Neuronal stem cell (in vitro differentiated cells): ENCODE data around the gene INTS13.

Experiments used
- DNase-seq: peaks from one replicate; pipeline ENCODE4 v3.0.0-alpha.2; 2013; ENCODE audit warnings: low spot score
- H2AFZ ChIP-seq: one replicate; pipeline ENCODE4 v1.6.1; 2013; ENCODE audit warnings: mild to moderate bottlenecking, low read length, inconsistent platforms
- H2AK5ac ChIP-seq: 2 replicates; pipeline ENCODE4 v1.6.1; 2013; ENCODE audit warnings: low read depth, mild to moderate bottlenecking, inconsistent platforms, low read length, moderate library complexity, mixed read lengths
- H2BK120ac ChIP-seq: 2 replicates; pipeline ENCODE4 v1.6.1; 2013; ENCODE audit warnings: low read depth, mild to moderate bottlenecking, inconsistent platforms, low read length, moderate library complexity, mixed read lengths
- H2BK12ac ChIP-seq: one replicate; pipeline ENCODE4 v1.6.1; 2013; ENCODE audit warnings: low read length, inconsistent platforms
- H2BK15ac ChIP-seq: 2 replicates; pipeline ENCODE4 v1.6.1; 2013; ENCODE audit warnings: mild to moderate bottlenecking, low read length, inconsistent platforms, mixed read lengths
- H2BK5ac ChIP-seq: one replicate; pipeline ENCODE4 v1.6.1; 2013; ENCODE audit warnings: inconsistent platforms, mild to moderate bottlenecking, low read length, moderate library complexity
- H3K14ac ChIP-seq: one replicate; pipeline ENCODE4 v1.6.1; 2013; ENCODE audit warnings: low read length, inconsistent platforms
- H3K18ac ChIP-seq: 2 replicates; pipeline ENCODE4 v1.6.1; 2013; ENCODE audit warnings: low read length, inconsistent platforms
- H3K23ac ChIP-seq: 2 replicates; pipeline ENCODE4 v1.6.1; 2013; ENCODE audit warnings: low read depth, mild to moderate bottlenecking, mixed read lengths, low read length, inconsistent platforms; ENCODE audit not compliant: poor library complexity
- H3K27ac ChIP-seq: replicated peaks from 3 replicates; pipeline ENCODE4 v1.5.1; 2013; ENCODE audit warnings: low read length, inconsistent platforms
- H3K27me3 ChIP-seq, 3 experiments: 2 replicates each; pipeline ENCODE4 v1.6.1; 2013; ENCODE audit warnings: low read length in 3 of 3, mild to moderate bottlenecking in 2 of 3, inconsistent platforms in 1 of 3, low read depth in 1 of 3, mixed read lengths in 1 of 3, moderate library complexity in 1 of 3; ENCODE audit not compliant: control insufficient read depth in 3 of 3, insufficient read depth in 3 of 3
- H3K36me3 ChIP-seq, 2 donors: replicated peaks in 1 of 2; 2 replicates each; pipeline ENCODE4 v1.6.1; 2013; ENCODE audit warnings: low read length in 2 of 2; ENCODE audit not compliant: control insufficient read depth in 2 of 2, insufficient read depth in 2 of 2
- H3K4ac ChIP-seq: 2 replicates; pipeline ENCODE4 v1.6.1; 2013; ENCODE audit warnings: inconsistent platforms, mild to moderate bottlenecking, low read length, moderate library complexity
- H3K4me1 ChIP-seq, 2 donors: 1 replicate in 1 of 2; 2 replicates in 1 of 2; pipeline ENCODE4 v1.6.1; 2013; ENCODE audit warnings: low read length in 2 of 2, low read depth in 1 of 2; ENCODE audit not compliant: control insufficient read depth in 2 of 2, insufficient read depth in 1 of 2
- H3K4me2 ChIP-seq: one replicate; pipeline ENCODE4 v1.6.1; 2013; ENCODE audit warnings: mild to moderate bottlenecking, low read length, inconsistent platforms; ENCODE audit not compliant: insufficient read depth, poor library complexity, severe bottlenecking
- H3K4me3 ChIP-seq, 2 donors: 2 replicates each; pipeline ENCODE4 v1.5.1; 2013; ENCODE audit warnings: low read length in 2 of 2, mild to moderate bottlenecking in 2 of 2, inconsistent platforms in 1 of 2, moderate library complexity in 1 of 2
- H3K79me1 ChIP-seq: one replicate; pipeline ENCODE4 v1.6.1; 2013; ENCODE audit warnings: low read depth, mild to moderate bottlenecking, inconsistent platforms, low read length, moderate library complexity
- H3K9ac ChIP-seq: one replicate; pipeline ENCODE4 v1.6.1; 2013; ENCODE audit warnings: mild to moderate bottlenecking, low read depth, low read length, inconsistent platforms; ENCODE audit not compliant: poor library complexity
- H3K9me3 ChIP-seq, 2 donors: replicated peaks in 1 of 2; 2 replicates each; pipeline versions ENCODE3 to v1.6.1; 2013; ENCODE audit warnings: low read length in 2 of 2, mild to moderate bottlenecking in 2 of 2, inconsistent platforms in 1 of 2, low read depth in 1 of 2, mixed read lengths in 1 of 2, moderate library complexity in 1 of 2; ENCODE audit not compliant: control insufficient read depth in 2 of 2, insufficient read depth in 1 of 2
- H4K8ac ChIP-seq: one replicate; pipeline ENCODE4 v1.6.1; 2013; ENCODE audit warnings: low read depth, mild to moderate bottlenecking, inconsistent platforms, low read length, moderate library complexity
- H4K91ac ChIP-seq: one replicate; pipeline ENCODE4 v1.6.1; 2013; ENCODE audit warnings: low read length, low read depth, mild to moderate bottlenecking, inconsistent platforms; ENCODE audit not compliant: poor library complexity
- WGBS, 2 donors: extraction: QIAGEN DNeasy Blood & Tissue Kit; methylation state at CpG; one replicate each; pipeline ENCODE4 v1.1.7; 2013; ENCODE audit warnings: missing lambda C conversion rate in 2 of 2, mixed read lengths in 1 of 2; ENCODE audit not compliant: insufficient read length in 2 of 2, insufficient replicate concordance in 1 of 2; ENCODE audit errors: extremely low coverage in 2 of 2; 5-methylcytosine and 5-hydroxymethylcytosine counted together

The INTS13 gene

GRCh38 chr12:26871985-26872384, 65.8 kb downstream of the INTS13 start:
- Histone ChIP-seq H3K14ac (no peak overlapping the region), H3K4me1 (no peaks in the 10 kb centered on the region), H2AK5ac (no peak overlapping the region), H4K91ac (no peak overlapping the region), H2BK120ac (no peak overlapping the region), H3K79me1 (no peaks in the 10 kb centered on the region), H3K4me3 (no peak overlapping the region), H2AFZ (no peak overlapping the region), H2BK12ac (no peak overlapping the region), H2BK15ac (no peak overlapping the region), H4K8ac (no peak overlapping the region), H3K9me3 (no peaks in the 10 kb centered on the region), H3K27me3 (peaks cover 0 to 18% (median 0%) of the 10 kb centered on the region in 3 experiments), H3K9ac (no peak overlapping the region), H3K36me3 (no peaks in the 10 kb centered on the region), H3K4ac (no peak overlapping the region), H3K23ac (no peak overlapping the region), H3K18ac (no peak overlapping the region), H3K27ac (no peak overlapping the region), H3K4me2 (no peak overlapping the region), H2BK5ac (no peak overlapping the region)
- DNase-seq = no peak
- WGBS, 2 donors = no CpG with 5 or more reads among the region's 2 CpGs

- H2BK15ac ChIP-seq = no peak overlapping the region
- no peaks in the 10 kb centered on the region for H3K4me1 ChIP-seq
- H3K27me3 ChIP-seq = peaks cover 0 to 18% (median 0%) of the 10 kb centered on the region in 3 experiments
- H2AFZ ChIP-seq = no peak overlapping the region
- H2BK120ac ChIP-seq = no peak overlapping the region
- H2AK5ac ChIP-seq = no peak overlapping the region
- H3K79me1 ChIP-seq = no peaks in the 10 kb centered on the region
- no peak overlapping the region for H2BK5ac ChIP-seq
- no peak overlapping the region for H3K4me2 ChIP-seq
- H2BK12ac ChIP-seq = no peak overlapping the region
- no peak overlapping the region for H3K4me3 ChIP-seq
- H3K18ac ChIP-seq = no peak overlapping the region
- H4K91ac ChIP-seq = no peak overlapping the region
- no peaks in the 10 kb centered on the region for H3K36me3 ChIP-seq
- H3K4ac ChIP-seq = no peak overlapping the region
- H3K9me3 ChIP-seq = no peaks in the 10 kb centered on the region
- H3K14ac ChIP-seq = no peak overlapping the region
- no peak overlapping the region for H3K23ac ChIP-seq
- no CpG with 5 or more reads among the region's 11 CpGs for WGBS, 2 donors
- no peak overlapping the region for H4K8ac ChIP-seq
- H3K9ac ChIP-seq = no peak overlapping the region
- no peak for DNase-seq
- H3K27ac ChIP-seq = no peak overlapping the region
Observed at GRCh38 chr12:26870491-26871419, 67.0 kb downstream of the INTS13 start.

DNA sequence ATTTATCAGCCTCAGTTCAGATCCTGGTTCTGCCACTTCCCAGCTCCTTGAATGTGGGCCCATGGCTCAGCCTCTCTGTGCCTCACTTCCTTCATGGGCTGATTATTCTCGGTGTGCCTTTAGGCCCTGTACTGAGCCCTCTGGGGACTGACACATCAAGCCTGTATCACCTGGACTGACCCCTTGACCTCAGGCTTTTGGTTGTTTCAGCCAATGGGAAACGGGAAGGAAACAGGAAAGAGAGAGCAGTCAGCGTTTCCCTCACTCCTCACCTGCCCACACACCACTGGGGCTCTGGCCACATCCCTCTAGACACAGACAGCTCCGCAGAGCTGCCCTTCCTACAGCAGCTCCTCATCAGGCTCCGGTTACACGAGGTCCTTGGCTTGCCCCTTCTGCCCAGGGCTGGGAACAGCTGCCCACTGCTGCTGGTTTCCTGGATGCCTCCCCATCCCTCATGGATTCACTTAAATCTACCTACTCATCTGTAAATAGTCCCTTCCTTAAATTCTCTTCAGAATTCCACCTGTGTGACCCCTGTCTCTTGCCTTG, 67.8 kb downstream of the INTS13 start:
- H3K23ac ChIP-seq = no peak overlapping the region
- H3K4ac ChIP-seq = no peak overlapping the region
- H3K27me3 ChIP-seq = peaks cover 0 to 18% (median 0%) of the 10 kb centered on the region in 3 experiments
- no peaks in the 10 kb centered on the region for H3K79me1 ChIP-seq
- no peak overlapping the region for H2AK5ac ChIP-seq
- no peak overlapping the region for H3K9ac ChIP-seq
- no peak overlapping the region for H2BK12ac ChIP-seq
- no peak overlapping the region for H3K14ac ChIP-seq
- H2BK120ac ChIP-seq = no peak overlapping the region
- no peaks in the 10 kb centered on the region for H3K36me3 ChIP-seq
- no peak for DNase-seq
- no CpG with 5 or more reads among the region's 6 CpGs for WGBS, 2 donors
- no peak overlapping the region for H4K8ac ChIP-seq
- no peak overlapping the region for H3K18ac ChIP-seq
- no peak overlapping the region for H2BK5ac ChIP-seq
- no peak overlapping the region for H4K91ac ChIP-seq
- H3K4me3 ChIP-seq = no peak overlapping the region
- H3K9me3 ChIP-seq = no peaks in the 10 kb centered on the region
- H2BK15ac ChIP-seq = no peak overlapping the region
- no peak overlapping the region for H3K27ac ChIP-seq
- no peak overlapping the region for H2AFZ ChIP-seq
- no peak overlapping the region for H3K4me2 ChIP-seq
- no peaks in the 10 kb centered on the region for H3K4me1 ChIP-seq

- Histone ChIP-seq H3K4me2 (no peak overlapping the region), H3K36me3 (no peaks in the 10 kb centered on the region)
- no CpG with 5 or more reads among the region's 6 CpGs for WGBS, 2 donors
Observed at GRCh38 chr12:26869104-26869494, 68.7 kb downstream of the INTS13 start.

More at GRCh38 chr12:26869104-26869494, 68.7 kb downstream of the INTS13 start:
- H2AFZ ChIP-seq = no peak overlapping the region
- H2BK5ac ChIP-seq = no peak overlapping the region
- H3K18ac ChIP-seq = no peak overlapping the region
- H3K4ac ChIP-seq = no peak overlapping the region
- DNase-seq = no peak
- H3K4me3 ChIP-seq = no peak overlapping the region
- no peak overlapping the region for H4K91ac ChIP-seq
- H2BK15ac ChIP-seq = no peak overlapping the region
- peaks cover 0 to 15% (median 0%) of the 10 kb centered on the region in 3 experiments for H3K27me3 ChIP-seq
- no peak overlapping the region for H3K9ac ChIP-seq
- H3K79me1 ChIP-seq = no peaks in the 10 kb centered on the region
- H3K4me1 ChIP-seq = no peaks in the 10 kb centered on the region
- H3K23ac ChIP-seq = no peak overlapping the region
- H3K14ac ChIP-seq = no peak overlapping the region
- H3K27ac ChIP-seq = no peak overlapping the region
- H2BK120ac ChIP-seq = no peak overlapping the region
- H4K8ac ChIP-seq = no peak overlapping the region
- no peak overlapping the region for H2BK12ac ChIP-seq
- H2AK5ac ChIP-seq = no peak overlapping the region
- H3K9me3 ChIP-seq = no peaks in the 10 kb centered on the region
